NCI-H1436 treated with DMSO at 0.1 percent for 48 hours (cell line): ENCODE measurements around the gene F10.

Source experiments
- DNase-seq: peaks from one replicate; lab custom pipeline; 2025; lab: John Stamatoyannopoulos, UW

F10 gene

GRCh38 chr13:113116871-113117271 lies 5.7 kb upstream of the F10 start:
- DNase-seq = no peak

- no peak for DNase-seq
Measured at GRCh38 chr13:113117335-113117872, 5.2 kb upstream of the F10 start.

DNA sequence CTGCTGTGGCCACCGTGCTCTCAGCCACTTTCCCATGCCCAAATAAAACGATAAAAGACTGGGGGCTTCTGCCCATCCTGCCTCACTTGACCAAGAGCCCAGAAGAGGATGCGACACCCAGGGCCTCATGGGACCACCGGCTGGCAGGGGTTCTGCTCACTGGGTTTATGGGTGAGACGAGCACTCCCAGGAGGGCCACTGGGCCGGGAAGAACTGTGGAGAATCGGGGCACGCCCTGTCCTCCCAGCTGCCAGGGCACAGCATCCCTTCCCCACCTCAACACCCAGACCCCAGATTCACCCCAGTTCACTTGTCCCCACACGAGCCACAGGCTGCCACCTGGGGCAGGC lies 4.7 kb upstream of the F10 start:
- no peak for DNase-seq

DNA sequence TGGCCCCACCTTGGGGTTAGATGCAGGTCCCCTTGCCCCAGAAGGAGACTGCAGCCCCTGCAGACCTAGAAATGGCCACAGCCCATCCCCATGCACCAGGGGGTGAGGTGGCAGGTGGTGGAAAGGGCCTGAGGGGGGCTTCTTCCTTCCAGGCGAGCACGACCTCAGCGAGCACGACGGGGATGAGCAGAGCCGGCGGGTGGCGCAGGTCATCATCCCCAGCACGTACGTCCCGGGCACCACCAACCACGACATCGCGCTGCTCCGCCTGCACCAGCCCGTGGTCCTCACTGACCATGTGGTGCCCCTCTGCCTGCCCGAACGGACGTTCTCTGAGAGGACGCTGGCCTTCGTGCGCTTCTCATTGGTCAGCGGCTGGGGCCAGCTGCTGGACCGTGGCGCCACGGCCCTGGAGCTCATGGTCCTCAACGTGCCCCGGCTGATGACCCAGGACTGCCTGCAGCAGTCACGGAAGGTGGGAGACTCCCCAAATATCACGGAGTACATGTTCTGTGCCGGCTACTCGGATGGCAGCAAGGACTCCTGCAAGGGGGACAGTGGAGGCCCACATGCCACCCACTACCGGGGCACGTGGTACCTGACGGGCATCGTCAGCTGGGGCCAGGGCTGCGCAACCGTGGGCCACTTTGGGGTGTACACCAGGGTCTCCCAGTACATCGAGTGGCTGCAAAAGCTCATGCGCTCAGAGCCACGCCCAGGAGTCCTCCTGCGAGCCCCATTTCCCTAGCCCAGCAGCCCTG lies 4.2 kb upstream of the F10 start:
- DNase-seq = no peak

DNA sequence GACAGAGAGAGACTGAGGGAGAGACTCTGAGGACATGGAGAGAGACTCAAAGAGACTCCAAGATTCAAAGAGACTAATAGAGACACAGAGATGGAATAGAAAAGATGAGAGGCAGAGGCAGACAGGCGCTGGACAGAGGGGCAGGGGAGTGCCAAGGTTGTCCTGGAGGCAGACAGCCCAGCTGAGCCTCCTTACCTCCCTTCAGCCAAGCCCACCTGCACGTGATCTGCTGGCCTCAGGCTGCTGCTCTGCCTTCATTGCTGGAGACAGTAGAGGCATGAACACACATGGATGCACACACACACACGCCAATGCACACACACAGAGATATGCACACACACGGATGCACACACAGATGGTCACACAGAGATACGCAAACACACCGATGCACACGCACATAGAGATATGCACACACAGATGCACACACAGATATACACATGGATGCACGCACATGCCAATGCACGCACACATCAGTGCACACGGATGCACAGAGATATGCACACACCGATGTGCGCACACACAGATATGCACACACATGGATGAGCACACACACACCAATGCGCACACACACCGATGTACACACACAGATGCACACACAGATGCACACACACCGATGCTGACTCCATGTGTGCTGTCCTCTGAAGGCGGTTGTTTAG lies 3.3 kb upstream of the F10 start:
- no peak for DNase-seq

DNA sequence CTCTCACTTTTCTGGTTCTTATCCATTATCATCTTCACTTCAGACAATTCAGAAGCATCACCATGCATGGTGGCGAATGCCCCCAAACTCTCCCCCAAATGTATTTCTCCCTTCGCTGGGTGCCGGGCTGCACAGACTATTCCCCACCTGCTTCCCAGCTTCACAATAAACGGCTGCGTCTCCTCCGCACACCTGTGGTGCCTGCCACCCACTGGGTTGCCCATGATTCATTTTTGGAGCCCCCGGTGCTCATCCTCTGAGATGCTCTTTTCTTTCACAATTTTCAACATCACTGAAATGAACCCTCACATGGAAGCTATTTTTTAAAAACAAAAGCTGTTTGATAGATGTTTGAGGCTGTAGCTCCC lies 2.8 kb upstream of the F10 start:
- DNase-seq = no peak

DNA sequence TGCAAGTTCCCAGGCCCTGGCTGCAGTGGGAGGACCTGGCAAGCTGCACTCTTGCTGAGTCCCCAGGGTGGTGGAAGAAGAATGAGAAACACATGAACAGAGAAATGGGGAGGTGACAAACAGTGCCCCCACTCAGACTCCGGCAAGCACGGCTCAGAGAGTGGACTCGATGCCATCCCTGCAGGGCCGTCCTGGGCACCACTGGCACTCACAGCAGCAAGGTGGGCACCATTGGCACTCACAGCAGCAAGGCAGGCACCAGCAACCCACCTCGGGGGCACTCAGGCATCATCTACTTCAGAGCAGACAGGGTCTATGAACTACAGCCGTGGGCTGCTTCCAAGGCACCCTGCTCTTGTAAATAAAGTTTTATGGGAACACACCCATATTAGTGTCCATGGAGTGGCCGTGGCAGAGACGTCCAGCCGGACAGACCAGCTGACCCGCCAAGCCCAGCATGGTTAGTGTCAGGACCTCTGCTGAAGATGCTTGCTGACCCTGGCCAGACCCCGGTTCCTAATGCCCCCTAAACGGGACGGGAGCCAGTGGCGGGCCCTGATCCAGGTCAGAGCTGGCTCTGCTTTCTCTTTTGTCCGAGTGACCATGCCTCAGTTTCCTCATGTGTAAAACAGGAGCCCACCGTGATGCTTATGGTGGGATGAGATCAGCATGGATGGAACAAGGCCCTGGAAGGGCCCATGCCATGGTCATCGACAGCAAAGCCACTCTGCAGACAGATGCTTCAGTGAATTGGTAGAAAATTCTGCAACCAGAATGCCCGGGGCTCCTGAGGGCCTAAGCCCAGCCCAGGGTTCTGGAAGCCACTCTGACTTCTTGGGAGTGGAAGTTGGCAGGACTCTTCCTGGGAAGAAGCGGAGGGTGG lies 2.1 kb upstream of the F10 start:
- DNase-seq = no peak

- no peak for DNase-seq
Measured at GRCh38 chr13:113121183-113121927, 1.2 kb upstream of the F10 start.

- DNase-seq = no peak
Measured at GRCh38 chr13:113121928-113122471, 599 bp upstream of the F10 start.

GRCh38 chr13:113123226-113124201 lies 915 bp downstream of the F10 start:
- DNase-seq = no peak

DNA sequence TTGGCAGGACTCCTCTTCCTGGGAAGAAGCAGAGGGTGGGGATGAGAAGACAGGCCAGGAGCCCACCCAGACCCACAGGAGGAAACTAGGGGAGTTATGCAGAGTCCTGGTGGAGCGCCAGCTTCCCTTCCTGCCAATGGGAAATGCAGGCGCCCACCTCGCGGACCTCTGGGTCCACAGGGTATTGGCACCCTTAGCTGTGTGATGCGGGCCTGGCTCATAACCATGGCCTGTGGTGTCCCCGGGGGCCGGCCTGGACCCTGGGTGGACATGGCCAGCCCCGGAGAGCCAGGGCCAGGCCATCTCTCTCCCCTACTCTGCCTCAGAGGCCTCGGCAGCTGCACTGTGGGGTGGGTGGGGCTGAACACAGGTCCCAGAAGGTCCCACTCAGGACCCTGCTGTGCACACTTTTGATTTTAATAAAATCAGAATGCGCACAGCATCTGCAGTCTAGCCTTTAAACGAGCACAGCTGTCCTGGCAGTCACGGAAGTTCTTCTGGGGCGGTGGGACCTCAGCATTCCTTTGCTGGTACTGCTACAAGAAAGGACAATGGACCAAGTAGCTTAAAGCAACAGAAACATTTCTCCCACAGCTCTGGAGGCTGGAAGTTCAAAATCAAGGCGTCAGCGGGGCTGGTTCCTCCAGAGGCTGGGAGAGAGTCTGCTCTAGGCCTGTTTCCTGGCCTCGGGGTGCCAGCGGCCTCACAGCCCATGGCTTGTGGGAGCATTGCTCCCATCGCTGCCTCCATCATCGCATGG lies 1.8 kb downstream of the F10 start:
- DNase-seq = no peak

DNA sequence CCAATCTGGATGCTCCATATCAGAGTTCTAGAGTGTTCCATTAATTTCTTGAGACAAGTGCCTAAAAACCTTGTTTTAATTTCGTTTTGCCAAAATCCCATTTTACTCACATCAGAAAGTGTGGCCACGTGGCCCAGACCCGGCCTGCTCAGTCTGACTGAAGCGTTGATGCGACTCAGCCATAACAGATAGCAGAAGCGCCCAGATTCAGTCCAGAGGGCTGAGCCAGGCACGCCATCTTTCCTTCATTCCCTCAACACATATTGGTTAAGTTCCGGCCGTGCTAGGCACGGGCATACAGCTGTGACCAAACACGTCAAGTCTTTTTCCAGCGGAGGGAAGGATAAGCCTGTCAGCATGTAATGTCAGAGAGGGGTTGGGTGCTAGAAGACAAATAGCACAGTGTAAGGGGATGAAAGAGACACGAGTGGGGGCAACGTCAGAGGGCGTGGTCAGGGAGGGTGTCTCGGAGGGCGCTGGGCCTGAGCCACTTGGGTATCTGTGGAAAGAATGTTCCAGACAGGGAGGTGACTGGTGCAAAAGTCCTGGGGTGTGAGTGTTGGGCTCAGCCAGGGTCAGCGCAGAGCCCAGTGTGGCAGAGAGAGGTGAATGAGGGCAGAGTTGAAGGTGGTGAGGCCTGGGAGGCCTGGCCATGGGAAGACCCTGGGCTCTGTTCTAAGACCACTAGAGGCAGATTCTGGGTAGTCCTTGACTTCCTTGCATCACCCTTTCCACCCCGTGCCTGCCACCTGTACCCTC lies 3.1 kb downstream of the F10 start:
- DNase-seq = no peak

- DNase-seq = no peak
Measured at GRCh38 chr13:113126265-113127150, 3.9 kb downstream of the F10 start.

GRCh38 chr13:113129480-113129879 lies 6.9 kb downstream of the F10 start:
- no peak for DNase-seq

- DNase-seq = no peak
Measured at GRCh38 chr13:113129921-113130750, 7.5 kb downstream of the F10 start.

- no peak for DNase-seq
Measured at GRCh38 chr13:113135281-113135760, 12.7 kb downstream of the F10 start.
